GM23338 (cell line): Measurements from ENCODE around the gene BMF.

Experiments used
- CREB1 ChIP-seq: fragments of 250-450 bp; sonication (Bioruptor Pico); IDR thresholded peaks from 2 replicates; pipeline ENCODE4 v1.5.0; 2020; ENCODE audit warnings: low read depth, mild to moderate bottlenecking, moderate library complexity
- CTCF ChIP-seq, 2 experiments: fragments of 200-600 bp in 1 of 2; sonication (generic) in 1 of 2; conservative IDR thresholded peaks; 2 replicates each; pipeline versions ENCODE4 v1.5.1 to v1.6.1; 2016 to 2017; ENCODE audit warnings: antibody characterized with exemption in 2 of 2, low read depth in 2 of 2, mild to moderate bottlenecking in 2 of 2, moderate library complexity in 1 of 2
- ETS1 ChIP-seq: IDR thresholded peaks from 2 replicates; pipeline ENCODE4 v1.6.1; 2016; ENCODE audit warnings: antibody characterized with exemption
- EZH2 ChIP-seq: fragments of 200-600 bp; sonication (generic); IDR thresholded peaks from one replicate; pipeline ENCODE4 v1.8.0; 2017; ENCODE audit warnings: antibody characterized with exemption, mild to moderate bottlenecking, low read depth; ENCODE audit not compliant: unreplicated experiment
- EZH2phosphoT487 ChIP-seq: fragments of 200-600 bp; sonication (generic); IDR thresholded peaks from one replicate; pipeline ENCODE4 v1.8.1; 2018; ENCODE audit warnings: antibody characterized with exemption; ENCODE audit not compliant: unreplicated experiment
- JUNB ChIP-seq: IDR thresholded peaks from one replicate; pipeline ENCODE4 v1.6.1; 2016; ENCODE audit warnings: antibody characterized with exemption; ENCODE audit not compliant: unreplicated experiment
- POLR2AphosphoS5 ChIP-seq: IDR thresholded peaks from 2 replicates; pipeline ENCODE4 v1.6.1; 2016; ENCODE audit warnings: antibody characterized with exemption, low read depth
- REST ChIP-seq: IDR thresholded peaks from one replicate; pipeline ENCODE4 v1.6.1; 2018; ENCODE audit warnings: antibody characterized with exemption; ENCODE audit not compliant: unreplicated experiment
- ZNF114 ChIP-seq: fragments of 250-450 bp; sonication (Bioruptor Pico); IDR thresholded peaks from 2 replicates; pipeline ENCODE4 v1.5.0; 2020; ENCODE audit warnings: mild to moderate bottlenecking, moderate library complexity
- ZNF331 ChIP-seq: fragments of 250-450 bp; sonication (Bioruptor Pico); IDR thresholded peaks from 2 replicates; pipeline ENCODE4 v1.5.0; 2020; ENCODE audit warnings: low read depth, mild to moderate bottlenecking, moderate library complexity
- ZNF462 ChIP-seq: fragments of 250-450 bp; sonication (Bioruptor Pico); IDR thresholded peaks from 2 replicates; pipeline ENCODE4 v1.5.0; 2020; ENCODE audit warnings: mild to moderate bottlenecking, moderate library complexity

- no peak for TF ChIP-seq CTCF (conservative IDR thresholded peaks at IDR 0.05; ENCODE audit: low read depth in 2 of 2)
- TF ChIP-seq EZH2 = no peak
- TF ChIP-seq EZH2phosphoT487 = no peak
- no peak for TF ChIP-seq ZNF331 (CRISPR knock-in tag)
- no peak for TF ChIP-seq JUNB
- TF ChIP-seq POLR2AphosphoS5 = no peak
- TF ChIP-seq ETS1 = no peak
- no peak for TF ChIP-seq REST
- no peak for TF ChIP-seq CREB1 (CRISPR knock-in tag)
- TF ChIP-seq ZNF114 = no peak
- TF ChIP-seq ZNF462 (CRISPR knock-in tag) = no peak
Measured at GRCh38 chr15:40092256-40092978, 16.3 kb downstream of the BMF start.
